Psoas muscle (tissue), 8 donors: ENCODE results near the gene ACKR3. TPM values are rescaled to one million over a fixed set of nuclear protein-coding genes. Genes with fewer than 3 reads are reported as not detected.

Source experiments
- ATAC-seq, 4 donors: fragments of 200-7000 bp; cut with Tn5 transposase; one replicate each; pipeline ENCODE4 v1.9.1; 2020; ENCODE audit warnings: moderate library complexity in 3 of 4, mild to moderate bottlenecking in 2 of 4
- DNase-seq, 2 donors: peaks; one replicate each; pipeline ENCODE4 v3.0.0-alpha.2; 2020
- H3K27ac ChIP-seq: fragments of 200-600 bp; one replicate; pipeline ENCODE4 v1.8.0; 2022
- H3K27me3 ChIP-seq, 3 donors: fragments of 200-600 bp in 1 of 3; one replicate each; pipeline versions ENCODE4 v1.6.1 to v1.8.0; 2013 to 2022; ENCODE audit warnings: low read length in 2 of 3, mild to moderate bottlenecking in 2 of 3, moderate library complexity in 1 of 3; ENCODE audit not compliant: insufficient read depth in 3 of 3
- H3K36me3 ChIP-seq, 2 donors: fragments of 200-600 bp in 1 of 2; one replicate each; pipeline versions ENCODE4 v1.6.1 to v1.8.0; 2013 to 2022; ENCODE audit warnings: low read depth in 1 of 2, mild to moderate bottlenecking in 1 of 2, moderate library complexity in 1 of 2; ENCODE audit not compliant: insufficient read depth in 1 of 2
- H3K4me1 ChIP-seq: fragments of 200-600 bp; one replicate; pipeline ENCODE4 v1.8.0; 2022
- H3K4me3 ChIP-seq: fragments of 200-600 bp; one replicate; pipeline ENCODE4 v1.8.0; 2022; ENCODE audit warnings: mild to moderate bottlenecking
- H3K9me3 ChIP-seq: fragments of 200-600 bp; one replicate; pipeline ENCODE4 v1.8.0; 2022
- WGBS, 3 donors: extraction: QIAGEN DNeasy Blood & Tissue Kit; methylation state at CpG; one replicate each; pipeline versions ENCODE4 v1.1.6 to v1.1.7; 2013; 5-methylcytosine and 5-hydroxymethylcytosine counted together
- intact Hi-C, 2 donors: fragments of 100-400 bp; cut with DNase I; formaldehyde crosslinking; loops; one replicate each; pipeline versions ENCODE4 v1.11.0 to v1.14.2; 2022
- polyA plus RNA-seq, 3 donors: library from polyadenylated mRNA; stranded (reverse); fragments of 200-250 nt; gene quantifications; one replicate each; pipeline ENCODE4 v1.2.3, GENCODE V29; 2013
- total RNA-seq, 4 donors: library from RNA; stranded (reverse); fragmentation: NEBNext Ultra II Directional in 2 of 4; extraction: Animal tissue kit (Norgen Biotek cat#: 25700) in 2 of 4; gene quantifications; one replicate each; pipeline versions ENCODE4 v1.2.1 to v1.2.4, GENCODE V29; 2021 to 2023
- TF ChIP-seq, protein P1 (sequence below): fragments of 200-600 bp; IDR thresholded peaks from one replicate; pipeline ENCODE4 v1.8.0; 2022; ENCODE audit warnings: antibody characterized with exemption
- donor health status: healthy with polysubstance abuse.
- donor health status: DM: no; HTN: no; CAD: no; lungs with moderate emphysema.
- donor health status: Bipolar disorder and iron deficiency.
- donor health status: healthy.
- donor health status: DM: yes; HTN: yes; CAD: no.
- donor health status: DM: no; HTN: no; CAD: no.
- donor health status: DM: no; HTN: no; CAD: no.
- donor health status: DM: yes; HTN: yes; CAD: no.

Gene ACKR3
- total and polyA plus RNA-seq, 7 donors: 7.8 to 25.3 (median 14.7) TPM

GRCh38 chr2:236572482-236572881 is 2.9 kb downstream of the ACKR3 start:
- no peaks in the 10 kb centered on the region for H3K36me3 ChIP-seq
- intact Hi-C loops: loop anchor here (5.0 kb wide), 2 partner anchors 160 to 455 kb away; no protein-coding TSS in a partner anchor
- H3K4me3 ChIP-seq: peak overlapping the region; percentile 65
- peak; percentile 36 to 58 (median 44) for ATAC-seq
- WGBS, 3 donors: 7 to 20% (median 12%) methylated on average over 9 of the region's 9 CpGs
- peak; percentile 56 to 82 for DNase-seq
- peak overlapping the region; percentile 57 for H3K27ac ChIP-seq
- peaks cover 49% of the 10 kb centered on the region for H3K4me1 ChIP-seq
- H3K27me3 ChIP-seq: no peaks in the 10 kb centered on the region
- H3K9me3 ChIP-seq: no peaks in the 10 kb centered on the region
- TF ChIP-seq, protein P1, sequence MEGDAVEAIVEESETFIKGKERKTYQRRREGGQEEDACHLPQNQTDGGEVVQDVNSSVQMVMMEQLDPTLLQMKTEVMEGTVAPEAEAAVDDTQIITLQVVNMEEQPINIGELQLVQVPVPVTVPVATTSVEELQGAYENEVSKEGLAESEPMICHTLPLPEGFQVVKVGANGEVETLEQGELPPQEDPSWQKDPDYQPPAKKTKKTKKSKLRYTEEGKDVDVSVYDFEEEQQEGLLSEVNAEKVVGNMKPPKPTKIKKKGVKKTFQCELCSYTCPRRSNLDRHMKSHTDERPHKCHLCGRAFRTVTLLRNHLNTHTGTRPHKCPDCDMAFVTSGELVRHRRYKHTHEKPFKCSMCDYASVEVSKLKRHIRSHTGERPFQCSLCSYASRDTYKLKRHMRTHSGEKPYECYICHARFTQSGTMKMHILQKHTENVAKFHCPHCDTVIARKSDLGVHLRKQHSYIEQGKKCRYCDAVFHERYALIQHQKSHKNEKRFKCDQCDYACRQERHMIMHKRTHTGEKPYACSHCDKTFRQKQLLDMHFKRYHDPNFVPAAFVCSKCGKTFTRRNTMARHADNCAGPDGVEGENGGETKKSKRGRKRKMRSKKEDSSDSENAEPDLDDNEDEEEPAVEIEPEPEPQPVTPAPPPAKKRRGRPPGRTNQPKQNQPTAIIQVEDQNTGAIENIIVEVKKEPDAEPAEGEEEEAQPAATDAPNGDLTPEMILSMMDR: no peak

GRCh38 chr2:236573066-236573929 is 3.7 kb downstream of the ACKR3 start:
- peaks cover 52% of the 10 kb centered on the region for H3K4me1 ChIP-seq
- WGBS, 3 donors: 81 to 87% (median 82%) methylated on average over 12 of the region's 12 CpGs
- DNase-seq: no peak
- intact Hi-C loops: loop anchor here (5.0 kb wide), 2 partner anchors 159 to 454 kb away; no protein-coding TSS in a partner anchor
- TF ChIP-seq, protein P1: no peak
- no peak for ATAC-seq
- no peaks in the 10 kb centered on the region for H3K9me3 ChIP-seq
- H3K4me3 ChIP-seq: peak overlapping the region; percentile 65
- H3K27me3 ChIP-seq: no peaks in the 10 kb centered on the region
- H3K36me3 ChIP-seq: no peaks in the 10 kb centered on the region
- peak overlapping the region; percentile 57 for H3K27ac ChIP-seq

DNA sequence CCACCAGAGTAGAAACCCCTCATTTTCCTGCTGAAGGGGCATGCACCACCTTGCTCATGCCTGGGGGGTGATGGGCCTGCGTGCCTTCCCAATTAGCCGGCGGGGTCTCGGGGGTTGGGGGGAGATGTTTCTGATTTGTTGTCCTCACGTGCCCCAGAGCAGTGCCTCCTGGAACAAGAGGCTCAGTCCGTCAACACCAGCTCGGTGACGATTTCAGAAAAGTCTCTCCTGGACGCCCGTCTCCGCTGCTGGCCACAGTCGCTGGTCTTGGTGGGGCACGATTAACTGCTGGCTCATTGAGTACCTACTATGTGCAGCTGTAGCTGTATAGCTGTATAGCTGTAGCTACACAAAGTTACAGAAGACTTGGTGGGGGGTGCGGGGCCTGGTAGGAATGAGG is 4.4 kb downstream of the ACKR3 start:
- Histone ChIP-seq H3K4me1 (peaks cover 47% of the 10 kb centered on the region), H3K9me3 (no peaks in the 10 kb centered on the region), H3K36me3 (no peaks in the 10 kb centered on the region), H3K4me3 (peak overlapping the region; percentile 65), H3K27ac (peak overlapping the region; percentile 7), H3K27me3 (no peaks in the 10 kb centered on the region)
- 48 to 81% (median 66%) methylated on average over 14 of the region's 14 CpGs for WGBS, 3 donors
- intact Hi-C loops: loop anchor here (5.0 kb wide), 2 partner anchors 158 to 453 kb away; no protein-coding TSS in a partner anchor
- TF ChIP-seq, protein P1: no peak
- ATAC-seq (no peak), DNase-seq (no peak)

- TF ChIP-seq, protein P1: no peak
- 31 to 55% (median 36%) methylated on average over 18 of the region's 18 CpGs for WGBS, 3 donors
- H3K4me1 ChIP-seq: peaks cover 47% of the 10 kb centered on the region
- intact Hi-C loops: loop anchor here (5.0 kb wide), 3 partner anchors 158 to 453 kb away; no protein-coding TSS in a partner anchor
- H3K9me3 ChIP-seq: no peaks in the 10 kb centered on the region
- ATAC-seq (no peak), DNase-seq (peak in 1 of 2 donors; percentile 73)
- H3K27me3 ChIP-seq: no peaks in the 10 kb centered on the region
- H3K27ac ChIP-seq: peak overlapping the region; percentile 19
- no peaks in the 10 kb centered on the region for H3K36me3 ChIP-seq
- H3K4me3 ChIP-seq: peak overlapping the region; percentile 36
Observed at GRCh38 chr2:236574424-236575145, 5.0 kb downstream of the ACKR3 start.
